ACC112 (cell line): ENCODE results near the gene INTS14.

Experiments used
- H2AFZ ChIP-seq: fragments of 200-600 bp; sonication (generic); one replicate; pipeline ENCODE4 v1.6.0; 2017; ENCODE audit warnings: antibody characterized with exemption, low read length; ENCODE audit not compliant: unreplicated experiment
- H3K27ac ChIP-seq: fragments of 200-600 bp; sonication (generic); 2 replicates; pipeline ENCODE4 v1.5.1; 2014; ENCODE audit warnings: low read depth, mild to moderate bottlenecking, antibody characterized with exemption, low read length, moderate library complexity
- H3K27me3 ChIP-seq: fragments of 200-600 bp; sonication (generic); 2 replicates; pipeline ENCODE4 v1.6.1; 2014; ENCODE audit warnings: mild to moderate bottlenecking, antibody characterized with exemption, low read length, moderate library complexity, mixed read lengths; ENCODE audit not compliant: insufficient read depth
- H3K36me3 ChIP-seq: fragments of 200-600 bp; sonication (generic); 2 replicates; pipeline ENCODE4 v1.6.1; 2016; ENCODE audit warnings: mild to moderate bottlenecking, antibody characterized with exemption, low read length, moderate library complexity, mixed read lengths; ENCODE audit not compliant: insufficient read depth
- H3K4me1 ChIP-seq: fragments of 200-600 bp; sonication (generic); one replicate; pipeline ENCODE4 v1.6.1; 2016; ENCODE audit warnings: low read length, mixed read lengths; ENCODE audit not compliant: insufficient read depth, unreplicated experiment, control insufficient read depth
- H3K4me3 ChIP-seq: fragments of 200-600 bp; sonication (generic); 2 replicates; pipeline ENCODE4 v1.5.1; 2014; ENCODE audit warnings: mild to moderate bottlenecking, low read depth, low read length
- H3K79me2 ChIP-seq: fragments of 200-600 bp; sonication (generic); one replicate; pipeline ENCODE4 v1.6.0; 2016; ENCODE audit warnings: low read length; ENCODE audit not compliant: control insufficient read depth, unreplicated experiment, insufficient read depth

The INTS14 gene

GRCh38 chr15:65580287-65580686 is 30.6 kb downstream of the INTS14 start:
- Histone ChIP-seq H3K27me3 (no peaks in the 10 kb centered on the region), H3K79me2 (no peaks in the 10 kb centered on the region), H3K27ac (peak overlapping the region; percentile 17), H2AFZ (no peak overlapping the region), H3K4me1 (peaks cover 43% of the 10 kb centered on the region), H3K36me3 (peaks cover 42% of the 10 kb centered on the region), H3K4me3 (no peak overlapping the region)

- Histone ChIP-seq H3K36me3 (peaks cover 42% of the 10 kb centered on the region), H3K79me2 (no peaks in the 10 kb centered on the region), H3K27me3 (no peaks in the 10 kb centered on the region), H3K27ac (peak overlapping the region; percentile 17; the same call in 1 of the 2 replicates), H2AFZ (no peak overlapping the region), H3K4me1 (peaks cover 43% of the 10 kb centered on the region), H3K4me3 (no peak overlapping the region)
Measured at GRCh38 chr15:65579762-65580161, 31.2 kb downstream of the INTS14 start.

GRCh38 chr15:65578904-65579728 is 31.8 kb downstream of the INTS14 start:
- H3K79me2 ChIP-seq, result no peaks in the 10 kb centered on the region
- H3K36me3 ChIP-seq, result peaks cover 38% of the 10 kb centered on the region
- no peak overlapping the region for H3K27ac ChIP-seq
- no peak overlapping the region for H3K4me3 ChIP-seq
- peaks cover 39% of the 10 kb centered on the region for H3K4me1 ChIP-seq
- H2AFZ ChIP-seq, result no peak overlapping the region
- H3K27me3 ChIP-seq, result no peaks in the 10 kb centered on the region

DNA sequence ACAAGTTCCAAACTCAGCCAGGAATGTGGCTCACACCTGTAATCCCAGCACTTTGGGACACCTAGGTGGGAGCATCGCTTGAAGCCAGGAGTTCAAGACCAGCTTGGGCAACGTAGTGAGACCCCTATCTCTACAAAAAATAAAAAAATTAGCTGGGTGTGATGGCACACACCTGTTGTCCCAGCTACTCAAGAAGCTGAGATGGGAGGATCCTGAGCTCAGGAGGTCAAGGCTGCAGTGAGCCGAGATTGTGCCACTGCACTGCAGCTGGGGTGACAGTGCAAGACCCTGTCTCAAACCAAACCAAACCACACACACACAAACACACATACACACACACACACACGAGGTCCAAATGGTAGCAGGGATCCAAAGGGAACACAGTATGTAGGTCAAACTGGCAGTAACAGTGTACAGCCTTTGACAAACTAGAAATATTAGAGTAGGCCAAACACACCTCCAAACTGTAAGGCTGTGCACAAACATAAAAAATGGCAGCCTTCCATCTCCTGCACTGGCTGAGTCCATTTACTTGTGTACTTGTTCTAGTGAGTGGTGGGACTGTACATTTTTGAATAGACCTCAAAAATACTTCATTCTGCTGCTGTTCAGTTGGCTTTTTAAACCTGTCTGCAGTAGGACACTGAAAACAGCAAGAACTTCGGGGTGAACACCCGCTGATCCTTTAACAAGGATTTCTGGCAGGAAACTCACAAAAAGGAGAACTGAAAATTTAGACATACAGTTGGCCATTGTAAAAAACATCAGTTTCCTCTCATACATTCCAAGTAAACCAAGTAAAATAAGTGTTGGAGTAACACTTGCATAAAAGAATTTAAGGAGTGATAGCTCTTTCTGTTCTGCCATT is 33.6 kb downstream of the INTS14 start:
- no peak overlapping the region for H2AFZ ChIP-seq
- H3K36me3 ChIP-seq, result peaks cover 33% of the 10 kb centered on the region
- no peaks in the 10 kb centered on the region for H3K79me2 ChIP-seq
- H3K4me1 ChIP-seq, result peaks cover 34% of the 10 kb centered on the region
- H3K27ac ChIP-seq, result peak overlapping the region; percentile 72
- no peak overlapping the region for H3K4me3 ChIP-seq
- no peaks in the 10 kb centered on the region for H3K27me3 ChIP-seq

DNA sequence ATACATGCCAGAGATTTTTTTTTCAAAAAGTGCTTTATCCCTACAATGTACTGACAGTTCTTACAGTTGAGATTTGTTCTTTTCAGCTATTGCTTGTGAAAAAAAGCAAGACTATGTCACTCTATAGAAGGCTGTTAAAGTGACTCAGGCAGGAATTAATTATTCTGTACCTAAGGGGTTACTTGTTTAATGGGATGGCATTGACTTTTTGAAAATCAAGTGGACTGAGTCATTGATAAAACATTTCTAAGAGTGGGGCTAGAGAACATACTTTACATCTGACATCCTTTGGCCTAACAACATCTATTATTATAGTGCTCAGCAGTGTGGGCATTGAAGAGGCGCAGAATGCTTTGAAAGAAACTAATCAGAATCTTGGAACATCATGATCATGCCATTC is 34.3 kb downstream of the INTS14 start:
- no peaks in the 10 kb centered on the region for H3K27me3 ChIP-seq
- no peak overlapping the region for H3K4me3 ChIP-seq
- H3K27ac ChIP-seq, result peak overlapping the region; percentile 72
- peaks cover 34% of the 10 kb centered on the region for H3K4me1 ChIP-seq
- no peaks in the 10 kb centered on the region for H3K79me2 ChIP-seq
- H3K36me3 ChIP-seq, result peaks cover 40% of the 10 kb centered on the region
- H2AFZ ChIP-seq, result no peak overlapping the region

DNA sequence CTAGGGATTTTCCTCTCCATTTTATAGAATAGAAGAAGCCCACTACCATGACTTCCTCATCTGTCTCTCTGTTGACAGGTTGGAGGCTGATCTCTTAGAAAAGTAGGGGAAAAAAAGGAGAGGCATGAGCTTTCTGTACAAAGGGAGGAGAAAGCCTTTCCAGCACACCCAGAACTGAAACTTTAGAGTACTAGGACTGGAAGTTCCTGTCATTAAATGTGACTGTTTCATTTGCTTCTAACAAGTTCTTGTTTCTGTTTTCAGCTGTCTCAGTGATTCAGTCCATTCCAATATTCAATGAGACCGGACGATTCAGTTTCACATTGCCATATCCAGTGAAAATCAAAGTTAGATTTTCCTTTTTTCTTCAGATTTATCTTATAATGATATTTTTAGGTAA is 39.0 kb downstream of the INTS14 start:
- Histone ChIP-seq H3K36me3 (peaks cover 29% of the 10 kb centered on the region), H3K27me3 (no peaks in the 10 kb centered on the region), H3K4me1 (peaks cover 11% of the 10 kb centered on the region), H3K79me2 (no peaks in the 10 kb centered on the region), H3K4me3 (no peak overlapping the region), H2AFZ (no peak overlapping the region), H3K27ac (no peak overlapping the region)

DNA sequence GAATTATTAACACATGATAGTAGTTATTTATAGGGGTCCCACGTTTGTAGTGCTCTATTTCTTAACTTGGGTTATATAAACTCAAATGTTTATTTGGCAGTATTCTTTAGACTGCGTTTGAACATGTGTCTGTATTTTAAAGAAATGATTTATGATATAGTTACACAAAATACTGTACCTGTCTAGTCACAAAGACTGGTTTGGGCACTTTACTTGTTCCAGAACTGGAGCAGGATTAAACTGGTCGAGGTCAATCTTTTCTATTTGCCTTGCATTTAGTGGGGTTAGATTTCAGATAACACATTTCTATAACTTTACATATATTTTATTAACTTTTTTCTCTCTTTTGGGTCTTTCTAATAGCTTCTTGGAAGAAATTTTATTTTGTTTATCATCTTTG is 41.2 kb downstream of the INTS14 start:
- no peaks in the 10 kb centered on the region for H3K79me2 ChIP-seq
- no peaks in the 10 kb centered on the region for H3K27me3 ChIP-seq
- peaks cover 36% of the 10 kb centered on the region for H3K36me3 ChIP-seq
- no peaks in the 10 kb centered on the region for H3K4me1 ChIP-seq
- no peak overlapping the region for H3K27ac ChIP-seq
- H3K4me3 ChIP-seq, result no peak overlapping the region
- no peak overlapping the region for H2AFZ ChIP-seq

- H3K79me2 ChIP-seq, result no peaks in the 10 kb centered on the region
- peaks cover 9% of the 10 kb centered on the region for H3K4me1 ChIP-seq
- no peak overlapping the region for H3K27ac ChIP-seq
- H3K4me3 ChIP-seq, result no peak overlapping the region
- no peaks in the 10 kb centered on the region for H3K27me3 ChIP-seq
- no peak overlapping the region for H2AFZ ChIP-seq
- peaks cover 26% of the 10 kb centered on the region for H3K36me3 ChIP-seq
Measured at GRCh38 chr15:65561934-65562333, 49.0 kb downstream of the INTS14 start.

DNA sequence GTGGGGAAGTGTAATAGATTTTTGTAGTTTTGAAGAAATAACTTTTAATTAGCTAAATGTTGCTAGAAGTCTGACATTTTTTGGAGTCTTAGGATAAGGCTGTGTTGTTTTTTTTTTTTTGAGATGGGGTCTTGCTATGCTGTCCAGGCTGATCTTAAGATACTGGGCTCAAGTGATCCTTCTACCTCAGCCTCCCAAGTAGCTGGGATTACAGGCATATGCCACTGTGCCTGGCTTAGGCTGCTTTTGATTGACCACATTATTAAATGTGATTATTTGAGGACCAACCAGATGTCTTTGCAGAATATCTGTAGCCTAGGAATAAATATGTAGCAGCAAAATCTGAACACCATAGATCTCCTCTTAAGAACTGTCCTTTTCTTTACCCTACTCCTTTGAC is 51.0 kb downstream of the INTS14 start:
- Histone ChIP-seq H3K36me3 (peaks cover 22% of the 10 kb centered on the region), H3K79me2 (no peaks in the 10 kb centered on the region), H3K27ac (no peak overlapping the region)

GRCh38 chr15:65558997-65559760 is 51.8 kb downstream of the INTS14 start:
- H3K36me3 ChIP-seq, result peaks cover 23% of the 10 kb centered on the region
- H3K27me3 ChIP-seq, result no peaks in the 10 kb centered on the region
- H3K27ac ChIP-seq, result no peak overlapping the region
- peaks cover 1% of the 10 kb centered on the region for H3K79me2 ChIP-seq
- peaks cover 9% of the 10 kb centered on the region for H3K4me1 ChIP-seq
- H3K4me3 ChIP-seq, result no peak overlapping the region
- H2AFZ ChIP-seq, result no peak overlapping the region

More for the DNA sequence above, 51.0 kb downstream of the INTS14 start:
- no peak overlapping the region for H3K4me3 ChIP-seq
- H3K27me3 ChIP-seq, result no peaks in the 10 kb centered on the region
- no peak overlapping the region for H2AFZ ChIP-seq
- H3K4me1 ChIP-seq, result peaks cover 9% of the 10 kb centered on the region
